ENCODE data around the gene FOXD3.

DNA sequence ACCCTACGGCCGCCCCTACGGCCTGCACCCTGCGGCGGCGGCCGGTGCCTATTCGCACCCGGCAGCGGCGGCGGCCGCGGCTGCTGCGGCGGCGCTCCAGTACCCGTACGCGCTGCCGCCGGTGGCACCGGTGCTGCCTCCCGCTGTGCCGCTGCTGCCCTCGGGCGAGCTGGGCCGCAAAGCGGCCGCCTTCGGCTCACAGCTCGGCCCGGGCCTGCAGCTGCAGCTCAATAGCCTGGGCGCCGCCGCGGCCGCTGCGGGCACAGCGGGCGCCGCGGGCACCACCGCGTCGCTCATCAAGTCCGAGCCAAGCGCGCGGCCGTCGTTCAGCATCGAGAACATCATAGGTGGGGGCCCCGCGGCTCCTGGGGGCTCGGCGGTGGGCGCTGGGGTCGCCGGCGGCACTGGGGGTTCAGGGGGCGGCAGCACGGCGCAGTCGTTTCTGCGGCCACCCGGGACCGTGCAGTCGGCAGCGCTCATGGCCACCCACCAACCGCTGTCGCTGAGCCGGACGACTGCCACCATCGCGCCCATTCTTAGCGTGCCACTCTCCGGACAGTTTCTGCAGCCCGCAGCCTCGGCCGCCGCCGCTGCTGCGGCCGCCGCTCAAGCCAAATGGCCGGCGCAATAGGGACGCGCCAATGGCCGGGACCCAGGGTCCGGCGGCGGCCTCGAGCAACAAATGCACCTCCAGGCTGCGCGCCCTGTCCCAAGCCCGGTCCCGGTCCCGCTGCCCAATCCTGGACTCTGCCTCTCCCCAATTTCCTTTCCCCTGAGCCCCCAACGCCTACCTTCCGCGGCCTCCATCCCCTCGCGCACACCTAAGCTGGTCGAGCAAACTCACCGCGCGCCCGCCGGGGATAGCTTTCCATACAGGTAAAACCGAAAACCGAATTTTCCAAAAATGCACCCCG is 1.8 kb downstream of the FOXD3 start:
- TF ChIP-seq, protein P1, sequence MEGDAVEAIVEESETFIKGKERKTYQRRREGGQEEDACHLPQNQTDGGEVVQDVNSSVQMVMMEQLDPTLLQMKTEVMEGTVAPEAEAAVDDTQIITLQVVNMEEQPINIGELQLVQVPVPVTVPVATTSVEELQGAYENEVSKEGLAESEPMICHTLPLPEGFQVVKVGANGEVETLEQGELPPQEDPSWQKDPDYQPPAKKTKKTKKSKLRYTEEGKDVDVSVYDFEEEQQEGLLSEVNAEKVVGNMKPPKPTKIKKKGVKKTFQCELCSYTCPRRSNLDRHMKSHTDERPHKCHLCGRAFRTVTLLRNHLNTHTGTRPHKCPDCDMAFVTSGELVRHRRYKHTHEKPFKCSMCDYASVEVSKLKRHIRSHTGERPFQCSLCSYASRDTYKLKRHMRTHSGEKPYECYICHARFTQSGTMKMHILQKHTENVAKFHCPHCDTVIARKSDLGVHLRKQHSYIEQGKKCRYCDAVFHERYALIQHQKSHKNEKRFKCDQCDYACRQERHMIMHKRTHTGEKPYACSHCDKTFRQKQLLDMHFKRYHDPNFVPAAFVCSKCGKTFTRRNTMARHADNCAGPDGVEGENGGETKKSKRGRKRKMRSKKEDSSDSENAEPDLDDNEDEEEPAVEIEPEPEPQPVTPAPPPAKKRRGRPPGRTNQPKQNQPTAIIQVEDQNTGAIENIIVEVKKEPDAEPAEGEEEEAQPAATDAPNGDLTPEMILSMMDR (IDR thresholded peaks at IDR 0.05), result no peak
- TF ChIP-seq POLR2A (IDR thresholded peaks at IDR 0.05), result no peak
